IPS-18c (cell line): ENCODE data around the gene ARHGDIB.

Experiments
- H3K4me3 ChIP-seq: 2 replicates; pipeline ENCODE4 v1.7.0; 2013; ENCODE audit warnings: low read depth, mild to moderate bottlenecking, low read length, moderate library complexity; ENCODE audit not compliant: insufficient read depth
- H3K9me3 ChIP-seq: one replicate; pipeline ENCODE4 v1.6.1; 2013; ENCODE audit warnings: mild to moderate bottlenecking, low read length, moderate library complexity; ENCODE audit not compliant: control insufficient read depth, insufficient read depth

Gene ARHGDIB

DNA sequence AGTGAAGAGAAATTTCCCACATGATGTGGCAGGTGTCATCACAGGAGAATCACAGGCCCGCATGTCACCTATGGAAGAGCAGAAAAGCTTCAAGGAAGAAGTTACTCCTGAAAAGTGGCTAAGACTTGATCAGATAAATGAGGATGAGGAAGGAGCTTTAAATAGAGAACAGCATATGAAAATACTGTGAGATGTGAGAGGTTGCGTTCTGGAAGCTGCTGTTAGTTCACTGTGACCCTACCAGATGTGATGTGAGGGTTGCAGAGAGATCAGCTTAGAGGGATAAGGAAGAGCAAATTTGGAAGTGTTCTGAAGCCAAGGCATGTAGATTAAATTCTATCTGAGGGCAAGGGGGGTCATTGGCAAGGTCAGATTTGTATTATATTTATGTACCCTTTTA lies 40.2 kb downstream of the ARHGDIB start:
- no peak overlapping the region for H3K4me3 ChIP-seq
- H3K9me3 ChIP-seq: no peaks in the 10 kb centered on the region

DNA sequence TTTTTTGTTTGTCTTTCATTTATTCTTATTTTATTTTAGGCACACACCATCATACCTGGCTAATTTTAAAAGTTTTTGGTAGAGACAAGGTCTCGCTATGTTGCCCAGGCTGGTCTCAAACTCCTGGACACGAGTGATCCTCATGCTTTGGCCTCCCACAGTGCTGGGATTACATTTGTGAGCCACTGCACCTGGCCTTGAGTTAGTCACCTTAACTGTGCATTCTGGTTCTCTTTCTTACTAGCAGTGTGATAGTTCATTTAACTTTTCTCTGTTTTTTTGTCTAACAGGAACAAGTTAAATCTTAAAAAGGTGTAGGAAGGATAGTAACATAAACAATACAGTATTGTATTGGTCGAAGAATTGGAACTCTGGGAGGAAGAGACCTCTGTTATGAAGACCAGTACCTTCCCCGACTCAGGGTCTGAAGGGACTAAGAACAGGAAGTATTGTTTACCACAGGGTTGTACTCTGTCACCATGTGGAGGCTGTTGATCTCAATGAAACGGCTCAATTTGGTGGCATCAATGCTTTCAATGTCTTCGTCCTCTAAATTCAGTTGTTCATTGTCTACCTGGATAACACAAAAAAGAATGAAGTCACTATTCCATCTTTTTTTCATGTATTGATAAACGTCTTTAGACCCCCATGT lies 40.8 kb downstream of the ARHGDIB start:
- no peaks in the 10 kb centered on the region for H3K9me3 ChIP-seq
- H3K4me3 ChIP-seq: no peak overlapping the region

DNA sequence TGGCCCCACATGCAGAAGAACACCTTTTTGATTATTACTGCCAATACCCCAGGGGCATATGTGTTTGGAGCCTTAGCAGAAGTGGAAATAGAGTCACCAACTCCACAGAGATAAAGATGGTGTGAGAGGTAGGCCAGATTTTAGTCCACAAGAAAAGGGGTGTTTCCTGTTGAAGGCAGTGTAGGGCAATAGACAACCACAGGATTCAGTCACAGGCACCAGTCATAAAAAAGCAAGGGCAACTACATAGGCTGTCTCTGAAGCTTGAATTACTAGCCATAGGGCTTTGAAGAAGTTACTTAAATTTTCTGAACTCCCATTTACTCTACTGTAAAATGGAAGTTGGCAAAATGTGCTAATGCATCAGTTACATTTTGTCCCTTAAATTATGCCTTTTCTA lies 41.9 kb downstream of the ARHGDIB start:
- H3K9me3 ChIP-seq: no peaks in the 10 kb centered on the region
- no peak overlapping the region for H3K4me3 ChIP-seq

DNA sequence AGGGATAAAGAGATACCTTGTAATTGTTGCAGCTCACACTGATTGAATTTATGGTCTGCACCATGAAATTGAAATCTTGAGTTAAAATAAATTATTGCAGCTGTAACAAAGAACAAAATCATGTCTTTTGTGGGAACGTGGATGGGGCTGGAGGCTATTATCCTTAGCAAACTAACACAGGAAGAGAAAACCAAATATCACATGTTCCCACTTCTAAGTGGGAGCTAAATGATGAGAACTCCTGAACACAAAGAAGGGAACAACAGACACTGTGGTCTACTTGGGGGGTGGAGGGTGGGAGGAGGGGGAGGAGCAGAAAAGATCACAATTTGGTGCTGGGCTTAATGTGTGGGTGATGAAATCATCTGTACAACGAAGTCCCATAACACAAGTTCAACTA lies 45.7 kb downstream of the ARHGDIB start:
- H3K4me3 ChIP-seq: no peak overlapping the region
- no peaks in the 10 kb centered on the region for H3K9me3 ChIP-seq

- no peaks in the 10 kb centered on the region for H3K9me3 ChIP-seq
- H3K4me3 ChIP-seq: no peak overlapping the region
Measured at GRCh38 chr12:14913381-14913781, 48.0 kb downstream of the ARHGDIB start.

DNA sequence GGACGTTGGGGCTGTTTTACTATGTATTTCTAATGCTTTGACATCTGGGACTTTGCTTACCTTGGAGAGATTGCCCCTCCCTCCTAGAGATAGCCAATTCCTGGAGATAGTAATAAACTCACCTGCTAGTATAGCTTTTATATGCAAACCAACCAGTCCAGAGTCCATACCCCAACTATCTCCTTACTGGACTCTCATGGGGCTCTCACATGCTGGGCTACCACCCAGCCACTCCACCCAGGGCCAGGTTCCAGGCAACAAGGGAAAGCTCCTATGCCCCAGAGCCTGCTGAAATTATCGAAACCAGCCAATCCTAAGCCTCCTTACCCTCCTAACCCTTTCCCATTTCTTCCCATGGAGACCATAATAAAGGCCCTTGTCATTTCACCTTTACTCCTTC lies 50.3 kb downstream of the ARHGDIB start:
- Histone ChIP-seq H3K4me3 (no peak overlapping the region), H3K9me3 (no peaks in the 10 kb centered on the region)

DNA sequence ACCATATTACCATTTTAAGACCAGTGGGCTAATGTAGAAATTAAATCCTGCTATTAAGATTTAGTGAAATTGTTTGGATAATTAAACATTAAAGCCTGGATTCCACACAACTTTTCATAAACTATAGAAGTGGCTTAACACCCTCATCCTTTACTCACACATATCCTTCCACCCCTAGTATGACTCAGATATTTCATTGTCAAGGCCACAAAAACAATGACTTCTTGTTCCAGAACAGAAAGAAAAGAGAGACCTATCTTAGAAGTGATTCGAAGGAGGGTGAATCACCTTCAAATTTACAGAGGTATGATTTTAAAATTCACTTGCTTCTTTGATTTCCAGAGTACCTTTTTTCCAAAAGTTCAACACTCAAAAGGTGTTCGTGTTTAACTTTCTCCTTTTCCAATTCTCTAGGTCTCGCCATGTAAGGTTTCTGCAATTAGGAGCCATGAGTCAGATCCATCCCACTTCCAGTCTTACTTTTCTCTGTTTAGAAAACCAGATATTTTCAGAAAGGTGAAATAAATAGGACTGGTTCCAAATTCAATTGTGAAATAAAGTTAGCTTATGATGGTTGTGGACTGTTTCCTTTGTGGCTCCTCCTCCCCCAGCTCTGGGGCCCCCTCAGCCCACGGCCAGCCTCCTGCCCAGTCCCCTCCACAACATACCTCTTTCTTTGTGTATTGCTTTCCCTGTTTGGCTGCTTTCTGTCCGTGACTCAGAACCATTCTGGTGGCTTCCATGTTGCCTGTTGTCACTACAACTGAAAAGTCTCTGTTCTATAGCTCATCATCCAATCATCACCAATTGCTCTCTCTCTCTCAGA lies 51.1 kb downstream of the ARHGDIB start:
- H3K9me3 ChIP-seq: no peaks in the 10 kb centered on the region
- no peak overlapping the region for H3K4me3 ChIP-seq

DNA sequence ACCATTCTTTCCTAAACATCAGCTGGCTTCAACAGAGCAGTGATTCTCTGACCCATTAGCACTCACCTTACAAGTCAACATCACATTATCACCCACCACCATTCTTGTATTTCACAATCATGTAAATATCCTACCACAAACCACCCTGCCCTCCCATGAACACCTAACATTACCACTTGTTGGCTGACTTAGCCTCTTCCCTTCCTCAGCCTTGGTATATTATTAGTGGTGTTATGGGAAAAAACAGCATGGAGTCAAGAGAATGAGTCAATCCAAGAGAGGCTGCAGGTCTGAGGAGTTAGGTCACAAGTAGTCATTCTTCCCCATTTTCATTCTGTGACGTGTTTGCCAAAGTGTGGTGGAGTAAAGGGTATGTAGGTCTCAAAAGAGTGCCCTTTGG lies 53.4 kb downstream of the ARHGDIB start:
- Histone ChIP-seq H3K9me3 (no peaks in the 10 kb centered on the region), H3K4me3 (no peak overlapping the region)

DNA sequence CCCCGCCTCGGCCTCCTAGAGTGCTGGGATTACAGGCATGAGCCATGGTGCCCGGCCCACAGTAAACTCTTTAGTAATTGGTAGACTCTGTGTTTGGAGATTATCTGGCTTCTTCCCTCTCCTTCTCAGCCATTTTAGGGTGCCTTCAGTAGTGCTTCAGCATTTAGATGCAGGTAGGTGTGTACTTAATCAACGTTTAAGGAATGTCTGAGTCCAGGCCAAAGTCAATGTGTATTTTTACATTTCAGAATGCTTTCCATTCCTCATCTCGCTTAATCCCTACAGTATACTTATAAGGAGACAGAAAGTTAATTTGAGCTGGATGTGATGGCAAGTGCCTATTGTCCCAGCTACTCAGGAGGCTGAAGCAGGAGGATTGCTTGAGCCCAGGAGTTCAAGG lies 55.3 kb downstream of the ARHGDIB start:
- H3K9me3 ChIP-seq: no peaks in the 10 kb centered on the region

DNA sequence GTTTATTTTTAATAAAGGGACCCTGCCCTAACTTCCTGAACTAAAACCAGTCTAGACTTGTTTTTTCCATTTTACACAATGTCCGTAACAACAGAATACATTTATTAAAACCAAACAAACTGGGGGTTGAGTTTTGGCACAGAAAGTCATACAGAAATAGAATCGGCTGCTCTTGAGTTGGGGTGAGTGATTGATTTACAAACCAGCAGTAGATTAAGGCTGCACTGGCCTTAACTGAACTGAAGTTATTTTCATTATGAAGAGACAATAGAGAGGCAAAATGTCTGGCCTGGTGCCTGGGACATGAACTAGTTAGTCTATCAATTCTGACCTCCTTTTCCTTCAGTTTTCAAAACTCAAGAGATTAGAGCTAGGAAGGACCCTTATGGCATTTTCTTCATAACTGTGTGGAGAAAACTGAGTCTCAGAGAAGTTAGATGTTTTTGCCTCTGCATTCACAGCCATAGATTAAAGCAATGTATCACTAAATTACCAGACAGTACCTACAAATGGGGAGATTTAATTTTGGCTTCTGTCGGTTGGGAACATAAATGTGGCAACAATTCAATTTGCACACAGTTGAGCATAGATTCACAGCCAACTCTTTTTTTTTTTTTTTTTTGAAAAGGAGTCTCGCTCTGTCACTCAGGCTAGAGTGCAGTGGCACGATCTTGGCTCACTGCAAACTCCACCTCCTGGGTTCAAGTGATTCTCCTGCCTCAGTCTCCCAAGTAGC lies 56.0 kb downstream of the ARHGDIB start:
- Histone ChIP-seq H3K4me3 (no peak overlapping the region), H3K9me3 (no peaks in the 10 kb centered on the region)

More for the DNA sequence above, 55.3 kb downstream of the ARHGDIB start:
- no peak overlapping the region for H3K4me3 ChIP-seq

DNA sequence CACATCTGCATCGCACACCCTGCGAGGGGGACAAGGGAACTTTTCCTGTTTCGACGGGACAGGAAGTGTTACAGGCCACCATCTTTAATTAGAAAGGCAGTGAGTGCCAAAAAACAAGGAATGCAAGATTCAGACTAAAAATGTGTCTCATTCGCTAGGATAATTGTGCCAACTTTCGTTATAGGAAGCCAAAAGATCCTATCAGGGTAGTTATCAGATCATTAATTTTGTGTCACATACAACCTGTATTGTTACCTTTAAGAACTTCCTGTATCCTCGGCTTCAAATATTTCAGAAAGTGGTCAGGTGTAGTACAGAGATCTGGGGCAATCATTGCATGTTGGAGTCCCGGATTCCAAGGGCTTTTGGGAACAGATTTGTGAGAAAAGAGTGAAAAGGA lies 56.5 kb downstream of the ARHGDIB start:
- no peaks in the 10 kb centered on the region for H3K9me3 ChIP-seq
- no peak overlapping the region for H3K4me3 ChIP-seq

- Histone ChIP-seq H3K4me3 (no peak overlapping the region), H3K9me3 (no peaks in the 10 kb centered on the region)
Measured at GRCh38 chr12:14903386-14904098, 57.9 kb downstream of the ARHGDIB start.

GRCh38 chr12:14902465-14902864 lies 58.9 kb downstream of the ARHGDIB start:
- H3K9me3 ChIP-seq: no peaks in the 10 kb centered on the region
- H3K4me3 ChIP-seq: no peak overlapping the region

GRCh38 chr12:14901228-14901562 lies 60.2 kb downstream of the ARHGDIB start:
- no peak overlapping the region for H3K4me3 ChIP-seq
- H3K9me3 ChIP-seq: no peaks in the 10 kb centered on the region

GRCh38 chr12:14900521-14901227 lies 60.7 kb downstream of the ARHGDIB start:
- Histone ChIP-seq H3K4me3 (no peak overlapping the region), H3K9me3 (no peaks in the 10 kb centered on the region)

DNA sequence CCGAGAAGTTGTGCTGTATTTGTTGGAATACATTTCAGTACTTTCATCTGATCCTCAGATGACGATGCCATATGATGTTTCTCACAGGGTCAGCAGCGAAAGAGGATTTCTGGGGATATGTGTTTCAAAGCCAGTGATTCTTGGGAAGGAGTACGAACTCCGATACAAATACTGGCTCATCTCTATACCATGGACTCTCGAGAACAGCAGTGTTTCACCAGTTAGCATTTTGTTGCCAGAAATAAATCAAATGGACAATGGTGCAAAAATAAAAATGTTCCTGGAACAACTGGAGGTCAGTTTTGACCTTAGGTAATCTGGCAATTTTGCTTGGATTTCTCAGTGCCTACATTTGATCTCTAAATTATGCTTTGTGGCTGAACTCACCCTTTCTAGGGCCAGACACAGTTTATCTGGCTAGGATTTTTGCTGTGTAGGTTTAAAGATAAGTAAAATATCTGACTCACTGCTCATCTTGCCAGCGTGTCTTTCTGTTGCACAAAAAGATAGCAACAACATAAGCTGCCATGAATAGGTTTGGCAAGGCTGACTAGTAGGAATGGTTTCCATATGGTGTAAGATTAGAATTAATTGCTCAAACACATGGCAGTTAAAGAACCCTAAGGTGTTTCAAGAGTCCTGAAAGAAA lies 64.8 kb downstream of the ARHGDIB start:
- Histone ChIP-seq H3K9me3 (no peaks in the 10 kb centered on the region), H3K4me3 (no peak overlapping the region)
